Activated naive CD4-positive, alpha-beta T cell treated with Interleukin-2 at 50 U/mL for 16 hours (primary cell): Measurements from ENCODE around the gene PPFIA3.
"Not testable (repeated sequence)": the region's sequence is repeated elsewhere in the genome, so short reads cannot be mapped to it uniquely, and the experiment has no call there.

Source experiments
- DNase-seq: peaks from one replicate; pipeline ENCODE4 v3.0.0-alpha.2; 2020

The PPFIA3 gene

GRCh38 chr19:49103331-49104085 is 15.8 kb upstream of the PPFIA3 start:
- DNase-seq = no peak

GRCh38 chr19:49104229-49104864 is 15.0 kb upstream of the PPFIA3 start:
- no peak for DNase-seq

GRCh38 chr19:49106648-49107135 is 12.7 kb upstream of the PPFIA3 start:
- DNase-seq = peak; percentile 67

- DNase-seq = no peak
Measured at GRCh38 chr19:49107625-49108459, 11.5 kb upstream of the PPFIA3 start.

- DNase-seq = no peak
Measured at GRCh38 chr19:49109051-49109450, 10.3 kb upstream of the PPFIA3 start.

GRCh38 chr19:49109569-49110233 is 9.6 kb upstream of the PPFIA3 start:
- DNase-seq = no peak

- no peak for DNase-seq
Measured at GRCh38 chr19:49110567-49110966, 8.8 kb upstream of the PPFIA3 start.

GRCh38 chr19:49111218-49111998 is 7.9 kb upstream of the PPFIA3 start:
- no peak for DNase-seq

- peak; percentile 77 for DNase-seq
Measured at GRCh38 chr19:49113762-49114629, 5.3 kb upstream of the PPFIA3 start, which contains the start of gene LIN7B. Gene LIN7B (plus strand): TSS chr19:49114370. CDS start chr19:49114405, 35 bp downstream.

GRCh38 chr19:49114630-49115363 is 4.5 kb upstream of the PPFIA3 start:
- DNase-seq = peak; percentile 50

- no peak for DNase-seq
Measured at GRCh38 chr19:49116544-49116943, 2.8 kb upstream of the PPFIA3 start.

- DNase-seq = no peak
Measured at GRCh38 chr19:49117677-49118564, 1.4 kb upstream of the PPFIA3 start.

- DNase-seq = peak; percentile 94
Measured at GRCh38 chr19:49118565-49119410, 556 bp upstream of the PPFIA3 start, which contains the start of gene C19orf73. Gene C19orf73 (minus strand): TSS chr19:49119143. CDS start chr19:49119022, 121 bp downstream.

- DNase-seq = no peak
Measured at GRCh38 chr19:49120325-49120683, 960 bp downstream of the PPFIA3 start.

- DNase-seq = no peak
Measured at GRCh38 chr19:49120868-49121267, 1.5 kb downstream of the PPFIA3 start.

- not testable (repeated sequence) for DNase-seq
Measured at GRCh38 chr19:49121841-49122240, 2.5 kb downstream of the PPFIA3 start.

- not testable (repeated sequence) for DNase-seq
Measured at GRCh38 chr19:49123285-49123684, 3.9 kb downstream of the PPFIA3 start.
